NOMO-1 treated with DMSO at 0.1 percent for 48 hours (cell line): ENCODE measurements around the gene ETNK2.

Source experiments
- DNase-seq: peaks from one replicate; lab custom pipeline; 2025; ENCODE audit not compliant: unreplicated experiment; lab: John Stamatoyannopoulos, UW

The ETNK2 gene

GRCh38 chr1:204178487-204179281, 26.8 kb upstream of the ETNK2 start:
- no peak for DNase-seq

GRCh38 chr1:204177133-204177532, 25.3 kb upstream of the ETNK2 start:
- no peak for DNase-seq

- DNase-seq = no peak
These were observed 24.2 kb upstream of the ETNK2 start for GRCh38 chr1:204176049-204176448.

GRCh38 chr1:204174958-204175357, 23.1 kb upstream of the ETNK2 start:
- no peak for DNase-seq

- DNase-seq = no peak
These were observed 20.7 kb upstream of the ETNK2 start for GRCh38 chr1:204172404-204173029.

- DNase-seq = peak; percentile 44
These were observed 19.9 kb upstream of the ETNK2 start for GRCh38 chr1:204171751-204172178.

- no peak for DNase-seq
These were observed 18.8 kb upstream of the ETNK2 start for GRCh38 chr1:204170494-204171155.

- DNase-seq = no peak
These were observed 18.0 kb upstream of the ETNK2 start for GRCh38 chr1:204169858-204170257.

GRCh38 chr1:204167730-204168129, 15.9 kb upstream of the ETNK2 start:
- DNase-seq = no peak

GRCh38 chr1:204166219-204166618, 14.4 kb upstream of the ETNK2 start, which contains the start of gene REN:
TSS of gene REN (minus strand) at chr1:204166337. CDS start at chr1:204166293, 44 bp downstream.
- DNase-seq = no peak

- DNase-seq = peak; percentile 58
These were observed 10.7 kb upstream of the ETNK2 start for GRCh38 chr1:204162494-204163074.

- DNase-seq = peak; percentile 44
These were observed 10.0 kb upstream of the ETNK2 start for GRCh38 chr1:204161609-204162493.

- DNase-seq = no peak
These were observed 6.1 kb upstream of the ETNK2 start for GRCh38 chr1:204157962-204158361.

GRCh38 chr1:204155881-204156280, 4.0 kb upstream of the ETNK2 start:
- no peak for DNase-seq

- no peak for DNase-seq
These were observed 2.9 kb upstream of the ETNK2 start for GRCh38 chr1:204154568-204155255.

GRCh38 chr1:204153667-204154066, 1.8 kb upstream of the ETNK2 start:
- no peak for DNase-seq

GRCh38 chr1:204152310-204153044, 633 bp upstream of the ETNK2 start:
- no peak for DNase-seq

- DNase-seq = no peak
These were observed 917 bp downstream of the ETNK2 start for GRCh38 chr1:204150702-204151551.
